ENCODE results near the gene HTRA1.

HTRA1 gene

DNA sequence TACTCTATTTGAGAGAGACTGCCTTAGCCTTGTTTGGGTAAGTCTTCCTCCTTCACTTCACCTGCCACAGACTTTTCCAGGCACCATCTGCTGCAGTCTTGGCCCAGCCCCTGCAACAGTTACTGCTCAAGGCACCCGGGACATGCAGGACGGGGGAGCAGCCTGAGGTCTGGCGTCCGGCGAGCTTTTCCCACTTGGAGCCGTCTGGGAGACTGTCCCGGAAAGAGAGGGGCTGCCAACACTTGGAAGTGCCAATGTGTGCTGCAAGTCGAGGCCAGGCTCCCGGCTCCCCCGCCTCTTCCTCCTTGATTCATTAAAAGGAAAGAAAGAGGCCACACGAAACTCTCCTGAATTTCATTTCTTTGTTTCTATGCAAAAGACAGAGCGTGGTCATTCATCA lies 13.7 kb downstream of the HTRA1 start:
- no peak for DNase-seq

DNA sequence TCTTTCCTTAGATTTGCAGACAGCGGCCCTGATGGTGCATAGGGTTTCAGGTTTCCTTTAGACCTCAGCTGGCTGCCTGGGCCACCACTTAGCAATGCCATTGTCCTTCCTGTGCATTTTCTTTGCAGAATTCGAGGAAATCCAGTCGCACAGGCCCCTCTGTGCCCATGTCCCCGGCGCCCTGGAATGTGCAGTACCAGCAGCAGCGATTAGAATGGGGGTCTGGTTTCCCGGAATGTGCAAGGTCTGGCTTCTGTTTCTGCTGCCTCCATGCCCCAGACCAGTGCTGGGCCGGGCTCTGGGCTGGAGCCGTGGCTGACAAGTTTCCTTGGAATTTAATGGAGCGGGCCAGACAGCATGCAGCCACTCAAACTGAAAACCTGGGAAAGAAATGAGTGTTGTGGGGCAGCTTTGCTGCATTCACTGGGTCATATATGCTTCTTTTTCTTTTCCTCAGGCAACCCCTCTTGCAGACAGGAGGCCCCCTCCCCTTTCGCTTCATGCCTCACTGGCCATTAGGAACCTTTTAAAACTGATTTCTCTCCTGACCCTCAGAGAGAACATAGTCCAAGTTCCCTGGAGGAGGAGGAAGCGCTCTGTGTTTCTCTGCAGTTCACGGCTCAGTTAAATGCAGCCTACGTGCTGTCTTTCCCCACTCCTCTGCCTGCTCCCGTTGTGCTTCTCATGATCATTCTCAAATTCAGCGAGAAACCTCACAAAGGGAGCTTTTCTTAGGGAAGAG lies 14.4 kb downstream of the HTRA1 start:
- DNase-seq = no peak

DNA sequence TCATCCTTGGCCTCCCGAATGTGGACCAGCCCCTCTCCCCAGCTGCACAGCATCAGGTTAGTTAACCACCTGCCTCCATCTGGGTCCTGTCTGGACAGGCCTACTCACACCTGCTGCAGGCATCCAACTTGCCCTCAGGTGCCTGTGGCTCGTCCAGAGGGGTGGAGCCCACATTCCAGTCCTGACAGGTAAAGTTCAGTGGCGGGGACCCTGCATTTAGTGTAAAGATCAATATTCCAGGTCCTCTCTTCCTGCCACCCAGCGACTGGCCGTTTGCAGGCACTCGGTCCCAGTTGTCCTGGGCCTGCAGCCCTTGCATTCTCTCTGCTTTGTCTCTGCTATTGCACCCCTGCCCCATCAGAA lies 15.0 kb downstream of the HTRA1 start:
- no peak for DNase-seq

DNA sequence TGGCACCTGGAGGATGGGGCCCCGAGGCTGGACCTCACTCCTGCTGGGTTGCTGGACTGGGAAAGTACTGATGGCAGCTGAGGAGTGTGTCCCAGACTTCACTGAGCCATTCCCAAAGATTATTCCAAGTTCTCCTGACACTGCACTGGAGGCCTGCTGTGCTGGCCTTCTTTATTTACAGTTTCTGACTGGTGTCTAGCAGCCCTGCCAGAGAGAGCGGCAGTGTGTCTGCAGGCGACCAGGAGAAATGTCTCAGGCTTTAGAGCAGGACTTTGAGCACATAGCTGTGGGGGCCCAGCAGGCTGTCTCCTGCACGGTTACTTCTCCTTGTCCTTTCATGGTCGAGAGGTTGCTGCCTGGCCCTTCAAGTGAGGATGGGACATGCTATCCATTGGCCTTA lies 16.1 kb downstream of the HTRA1 start:
- no peak for DNase-seq

DNA sequence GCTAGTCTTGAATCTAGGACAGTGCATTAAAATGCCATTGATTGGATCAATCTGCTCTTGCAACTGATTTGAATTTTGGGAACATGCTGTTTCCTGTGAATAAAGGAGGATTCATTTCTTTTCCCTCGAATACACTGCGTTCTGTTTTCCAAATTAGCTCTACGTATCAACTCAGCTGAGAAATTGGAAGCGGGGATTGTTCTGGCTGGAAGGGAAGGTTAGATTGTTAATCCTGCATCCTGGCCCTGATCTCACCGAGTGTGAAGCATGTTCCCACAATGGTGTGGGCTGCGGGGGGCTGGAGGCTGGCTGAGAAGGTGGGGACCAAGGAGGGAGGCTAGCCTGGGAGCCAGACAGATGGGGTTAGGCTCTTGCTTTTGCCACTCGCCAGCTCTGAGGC lies 17.6 kb downstream of the HTRA1 start:
- DNase-seq = no peak

DNA sequence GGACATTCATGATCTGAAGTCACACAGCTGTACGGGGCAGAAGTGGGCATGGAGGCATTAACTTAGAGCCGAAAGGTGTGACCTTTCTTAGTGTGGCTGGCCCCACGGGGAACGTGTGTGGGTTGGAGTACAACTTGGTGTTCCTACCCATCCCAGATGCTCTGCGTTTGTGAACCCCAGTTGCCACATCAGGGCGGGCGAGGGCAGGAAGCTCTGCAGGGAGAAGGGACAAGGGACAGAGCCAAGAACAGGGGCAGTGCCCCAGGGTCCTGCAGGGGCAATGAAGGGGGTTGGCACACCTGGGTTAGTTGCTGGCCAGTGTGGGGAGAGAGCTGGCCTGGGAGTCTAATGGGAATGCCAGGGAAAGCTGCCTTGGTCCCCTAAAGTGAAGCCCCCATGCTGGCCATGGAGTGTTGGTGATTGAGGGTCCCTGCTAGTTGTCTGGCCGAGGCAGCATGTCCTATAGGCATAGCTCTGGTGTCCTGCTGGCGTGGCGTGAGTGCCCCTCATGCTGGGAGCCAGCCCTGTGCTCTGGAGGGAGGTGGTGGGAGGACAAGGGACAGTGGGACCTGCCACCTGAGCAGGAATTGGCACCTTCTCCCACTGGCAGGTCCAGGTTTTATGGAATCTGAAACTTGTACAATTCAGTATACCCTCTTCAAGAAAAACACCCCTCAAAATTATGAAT lies 18.9 kb downstream of the HTRA1 start:
- DNase-seq = no peak

DNA sequence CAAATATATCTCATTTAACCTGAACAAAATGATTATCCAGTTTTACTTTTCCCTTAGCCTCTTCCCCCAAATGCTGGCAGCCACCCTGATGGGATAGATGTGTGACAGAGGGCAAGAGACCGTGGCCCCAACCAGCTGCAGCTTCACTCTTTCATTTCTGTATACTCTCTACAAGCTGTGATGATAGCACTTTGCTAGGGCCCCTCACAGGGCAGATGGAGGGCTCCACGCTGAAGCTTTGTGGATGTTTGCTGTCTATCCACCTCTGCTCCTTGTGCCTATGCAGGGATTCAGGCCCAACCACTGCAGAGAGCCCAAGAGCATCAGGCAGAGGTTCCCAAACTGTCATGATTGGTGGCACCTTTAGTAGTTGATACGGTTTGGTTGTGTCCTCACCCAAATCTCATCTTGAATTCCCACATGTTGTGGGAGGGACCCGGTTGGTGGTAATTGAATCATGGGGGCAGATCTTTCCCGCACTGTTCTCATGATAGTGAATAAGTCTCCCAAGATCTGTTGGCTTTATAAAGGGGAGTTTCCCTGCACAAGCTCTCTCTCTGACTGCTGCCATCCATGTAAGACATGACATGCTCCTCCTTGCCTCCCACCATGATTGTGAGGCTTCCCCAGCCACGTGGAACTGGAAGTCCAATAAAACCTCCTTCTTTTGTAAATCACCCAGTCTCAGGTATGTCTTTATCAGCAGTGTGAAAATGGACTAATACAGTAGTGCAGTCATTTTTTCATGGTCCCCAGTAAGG lies 20.1 kb downstream of the HTRA1 start:
- DNase-seq = no peak

DNA sequence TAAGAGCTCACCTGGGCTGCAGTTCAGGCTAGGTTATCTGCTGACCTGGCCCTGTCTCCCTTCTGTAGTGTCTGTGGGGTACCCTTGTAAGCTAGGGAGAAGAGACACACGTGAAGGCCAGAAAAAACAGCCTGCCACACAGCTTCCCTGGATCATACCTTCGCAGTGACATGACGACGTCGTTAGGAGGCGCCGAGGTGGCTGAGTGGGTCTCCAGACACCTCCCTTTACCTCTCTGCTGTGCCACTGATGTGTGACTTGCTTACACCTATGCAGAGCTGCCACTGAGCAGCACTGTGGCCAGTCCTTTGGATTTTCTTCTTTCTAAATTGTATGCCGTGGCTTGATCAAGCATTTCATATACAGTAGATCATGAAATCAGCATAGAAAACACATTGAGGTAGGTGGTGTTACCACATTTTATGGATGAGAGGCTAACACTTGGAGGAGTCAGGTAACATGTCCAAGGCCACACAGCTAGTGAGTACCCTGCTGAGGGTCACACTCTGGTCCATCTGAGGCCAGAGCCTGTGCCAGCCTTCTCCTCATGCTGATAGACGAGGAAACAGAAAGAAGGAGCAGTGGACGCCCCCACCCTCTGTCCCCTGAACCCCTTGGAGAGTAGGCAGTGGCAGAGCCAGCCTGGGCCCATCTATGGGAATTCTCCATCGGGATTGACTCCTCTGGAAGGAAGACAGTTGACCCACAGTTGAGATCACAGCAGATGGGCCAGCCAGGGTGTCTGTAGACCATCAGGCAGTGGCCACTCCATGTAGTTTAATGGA lies 23.1 kb downstream of the HTRA1 start:
- no peak for DNase-seq

DNA sequence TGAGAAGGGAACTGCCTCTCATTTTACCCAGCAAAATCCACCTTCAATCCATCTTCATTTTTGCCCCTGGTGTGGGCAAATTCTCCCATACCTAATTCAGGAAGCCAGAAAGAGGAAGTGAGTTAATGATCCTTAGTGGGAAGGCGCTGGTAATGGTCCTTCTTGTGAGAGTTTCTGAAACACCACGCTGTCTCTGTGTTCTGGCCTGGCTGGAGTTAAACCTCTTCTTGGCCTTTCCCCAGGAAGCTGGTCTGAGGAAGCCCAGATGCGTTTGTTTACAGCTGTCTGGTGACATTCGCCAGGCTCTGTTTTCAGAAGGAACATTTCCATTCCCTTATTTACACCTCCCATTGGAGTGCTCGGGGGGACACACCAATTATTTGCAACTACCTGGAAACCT lies 24.3 kb downstream of the HTRA1 start:
- DNase-seq = no peak

DNA sequence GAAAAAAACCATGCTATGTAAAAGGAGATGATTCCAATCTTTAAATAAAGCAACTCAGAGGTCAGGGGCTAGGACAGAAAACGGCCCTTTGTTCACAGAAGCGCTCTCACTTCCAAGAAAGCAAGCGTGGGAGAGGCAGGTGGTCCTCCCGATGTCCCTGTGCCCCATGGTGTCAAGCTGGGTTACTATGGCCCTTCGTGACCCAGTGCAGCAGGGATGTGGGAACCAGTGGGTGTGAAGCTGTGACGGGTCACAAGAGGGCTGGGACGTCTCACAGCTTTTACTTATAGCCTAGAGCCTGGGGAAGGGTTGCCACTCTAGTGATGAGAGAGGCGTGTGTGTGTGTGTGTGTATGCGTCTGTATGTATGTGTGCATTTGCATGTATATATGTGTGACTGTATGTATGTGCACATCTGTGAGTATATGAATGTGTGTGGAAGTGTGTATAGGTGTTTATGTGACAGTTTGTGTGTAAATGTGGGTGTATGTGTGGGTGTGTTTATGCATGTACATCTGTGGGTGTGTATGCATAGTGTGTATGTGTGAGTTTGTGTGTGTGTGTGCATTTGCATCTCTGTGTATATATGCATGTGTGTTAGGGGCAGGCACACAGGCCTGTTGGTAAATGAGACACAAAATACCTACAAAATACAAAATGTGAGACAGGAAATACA lies 25.2 kb downstream of the HTRA1 start:
- no peak for DNase-seq

DNA sequence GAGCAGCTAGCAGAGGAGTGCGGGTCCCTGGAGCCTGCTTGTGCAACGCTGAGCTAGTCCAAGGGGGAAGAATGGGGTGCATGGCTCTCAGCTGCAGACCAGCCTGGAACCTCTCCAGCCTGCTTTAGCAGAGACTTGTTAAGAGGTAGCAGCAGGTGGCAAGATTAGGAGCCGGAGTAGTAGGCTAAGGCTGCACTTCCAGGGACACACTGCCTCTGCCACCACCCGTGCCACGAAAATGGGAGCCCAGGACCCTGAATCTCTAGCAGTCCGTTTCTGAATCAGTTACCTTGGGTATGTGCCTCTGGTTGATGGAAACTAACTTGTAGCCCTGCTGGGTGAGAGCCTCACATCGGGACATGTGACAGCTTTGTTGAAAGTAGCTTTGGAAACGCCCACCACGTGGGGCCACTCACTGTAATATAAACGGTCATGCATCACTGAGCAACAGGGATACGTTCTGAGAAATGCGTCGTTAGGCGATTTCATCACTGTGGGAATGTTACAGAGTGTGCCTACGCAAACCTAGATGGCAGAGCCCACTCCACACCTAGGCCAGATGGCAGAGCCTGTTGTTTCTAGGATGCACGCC lies 25.9 kb downstream of the HTRA1 start:
- no peak for DNase-seq

DNA sequence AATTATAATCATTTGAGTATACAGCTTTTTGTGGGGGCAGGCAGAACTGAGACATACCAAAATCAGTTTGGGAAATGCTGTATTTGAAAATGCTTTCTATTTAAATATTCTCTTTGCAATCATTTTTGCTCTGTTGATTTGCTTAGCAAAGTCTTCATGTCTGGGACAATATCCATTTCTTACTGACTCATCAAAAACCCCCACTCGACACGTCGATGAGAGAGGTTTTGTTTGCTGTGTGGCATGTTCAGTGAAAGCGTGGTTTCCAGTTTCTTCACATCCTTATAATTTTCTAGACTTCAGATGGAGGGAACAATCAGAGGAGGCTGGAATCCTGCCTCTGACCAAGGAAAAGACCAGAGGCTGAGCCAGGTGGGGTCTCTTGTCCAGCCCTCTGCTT lies 28.9 kb downstream of the HTRA1 start:
- DNase-seq = no peak

DNA sequence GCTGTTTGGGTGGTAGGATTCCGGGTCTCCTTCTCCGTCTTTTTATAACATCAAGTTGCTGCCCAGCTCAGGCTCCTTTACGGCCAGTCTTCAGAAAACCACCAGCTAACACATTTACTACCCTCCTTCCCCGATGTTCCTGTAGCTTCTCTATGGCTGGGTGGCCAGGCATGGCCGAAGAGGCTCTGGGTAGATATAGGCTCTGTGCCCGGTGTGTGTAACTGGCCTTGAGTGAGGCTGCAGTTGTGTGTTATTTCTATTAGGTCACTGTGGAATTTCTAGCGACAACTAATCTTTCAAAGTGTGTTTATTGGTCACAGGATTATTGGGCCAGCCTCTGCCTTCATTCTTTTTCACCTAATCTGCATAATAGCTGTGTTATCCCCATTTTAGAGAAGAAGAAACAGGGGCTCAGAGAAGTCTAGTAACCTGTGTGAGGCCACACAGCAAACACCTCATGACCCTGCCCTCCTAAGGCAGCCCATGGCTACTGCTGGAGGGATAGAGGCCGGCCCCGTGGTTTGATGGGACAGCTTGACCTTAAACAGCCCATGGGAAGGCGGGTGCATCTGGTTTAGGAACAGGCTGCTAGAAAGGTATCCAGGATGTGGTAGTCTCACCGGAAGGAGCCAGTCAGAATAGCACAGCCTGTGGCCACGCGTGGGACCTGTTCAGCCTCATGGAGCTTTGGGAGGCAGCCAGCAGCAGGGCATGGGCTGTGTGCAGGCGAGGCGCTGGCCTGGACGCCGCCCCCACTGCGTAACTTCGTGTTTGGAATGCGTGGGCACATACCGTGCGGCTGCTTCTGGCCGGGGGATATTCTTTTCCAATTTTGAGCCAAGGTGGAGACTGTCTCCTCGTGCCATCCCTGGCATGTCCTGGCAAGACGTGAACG lies 29.7 kb downstream of the HTRA1 start:
- no peak for DNase-seq

DNA sequence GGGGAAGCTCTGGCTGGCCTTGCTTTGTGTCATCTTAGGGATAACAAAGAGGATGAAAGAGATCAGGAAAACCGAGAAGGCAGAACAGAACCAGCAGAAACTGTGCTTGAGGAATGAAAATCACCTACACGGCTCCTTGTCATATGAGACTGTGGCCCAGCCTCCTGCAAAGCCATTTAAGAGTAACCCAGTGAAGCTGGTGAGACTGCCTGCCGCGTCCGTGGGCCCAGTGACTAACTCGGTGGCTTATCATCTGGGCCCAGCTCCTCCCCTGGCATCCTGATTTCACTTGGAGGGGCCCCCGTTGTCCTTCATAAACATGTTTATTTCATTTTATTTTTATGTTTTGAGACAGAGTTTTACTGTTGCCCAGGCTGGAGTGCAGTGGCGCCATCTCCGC lies 30.7 kb downstream of the HTRA1 start:
- no peak for DNase-seq

DNA sequence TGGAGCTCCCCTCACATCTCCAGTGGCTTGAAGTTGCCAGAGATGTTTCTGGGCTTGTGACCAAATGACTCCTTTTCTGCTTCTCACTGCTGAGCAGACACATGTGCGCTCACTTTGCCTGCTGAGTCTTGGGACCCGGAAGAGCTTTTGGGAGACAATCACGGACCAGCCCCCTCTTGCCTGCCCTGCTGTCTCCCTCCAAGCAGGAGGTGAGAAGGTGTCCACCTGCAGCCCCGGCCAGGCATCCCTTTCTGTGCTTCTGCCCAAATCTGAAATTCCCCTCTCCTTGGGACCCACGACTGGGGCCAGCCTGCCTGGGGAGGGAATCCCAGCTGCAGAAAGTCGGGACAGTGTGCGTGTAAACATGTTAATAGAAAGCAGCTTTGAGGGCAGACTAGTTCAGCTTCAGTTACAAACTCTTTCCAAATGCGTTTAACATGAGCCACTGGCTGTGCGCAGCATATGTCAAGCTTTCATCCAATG lies 31.7 kb downstream of the HTRA1 start:
- no peak for DNase-seq

DNA sequence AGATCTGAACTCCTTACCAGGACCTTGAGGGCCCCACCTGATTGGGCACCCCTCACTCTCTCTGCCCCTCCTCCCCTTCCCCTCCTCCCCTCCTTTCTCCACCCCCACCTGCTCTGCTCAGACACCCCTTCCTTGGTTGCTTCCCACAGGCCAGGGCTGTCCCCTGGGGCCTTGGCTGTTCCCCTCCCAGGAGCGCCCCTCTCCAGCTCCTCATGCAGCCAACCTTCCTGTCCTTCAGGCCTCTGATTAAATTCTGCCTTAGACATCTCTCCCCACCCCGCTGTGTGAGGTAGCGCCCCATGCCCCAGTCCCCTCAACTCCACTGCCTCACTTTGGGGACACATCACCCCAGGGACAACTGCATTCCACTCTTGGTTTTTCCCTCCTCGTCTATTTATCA lies 32.4 kb downstream of the HTRA1 start:
- no peak for DNase-seq

DNA sequence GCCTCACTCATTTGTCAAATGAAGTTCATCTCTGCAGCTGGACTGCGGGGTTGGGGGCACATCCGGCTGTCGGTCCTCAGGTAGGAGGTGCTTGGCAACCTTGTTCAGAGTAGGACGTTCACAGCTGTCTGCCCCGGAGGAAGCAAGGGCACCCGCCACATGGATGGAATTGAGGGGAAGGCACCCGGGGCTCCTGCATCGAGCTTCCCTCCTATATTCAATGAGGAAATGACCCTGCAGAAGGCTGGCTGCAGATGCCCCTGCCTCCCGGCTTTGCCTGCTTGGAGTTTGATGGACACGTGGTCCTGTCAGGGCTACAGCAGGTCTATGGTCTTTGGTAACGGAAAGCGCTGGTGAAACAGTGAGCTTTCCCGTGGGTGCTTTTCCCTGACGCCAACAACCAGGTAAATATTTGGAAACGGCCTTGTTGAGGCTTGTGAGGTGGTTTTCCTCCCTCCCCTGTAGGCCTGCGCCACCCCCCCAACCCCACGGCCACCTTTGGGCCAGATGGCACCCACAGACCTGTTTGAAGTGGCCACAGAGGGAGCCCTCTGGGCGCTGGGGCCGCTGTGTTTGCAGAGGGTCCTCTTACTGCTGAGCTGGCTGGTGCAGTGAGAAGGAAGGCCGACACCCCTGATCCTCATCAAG lies 32.9 kb downstream of the HTRA1 start:
- DNase-seq = no peak

DNA sequence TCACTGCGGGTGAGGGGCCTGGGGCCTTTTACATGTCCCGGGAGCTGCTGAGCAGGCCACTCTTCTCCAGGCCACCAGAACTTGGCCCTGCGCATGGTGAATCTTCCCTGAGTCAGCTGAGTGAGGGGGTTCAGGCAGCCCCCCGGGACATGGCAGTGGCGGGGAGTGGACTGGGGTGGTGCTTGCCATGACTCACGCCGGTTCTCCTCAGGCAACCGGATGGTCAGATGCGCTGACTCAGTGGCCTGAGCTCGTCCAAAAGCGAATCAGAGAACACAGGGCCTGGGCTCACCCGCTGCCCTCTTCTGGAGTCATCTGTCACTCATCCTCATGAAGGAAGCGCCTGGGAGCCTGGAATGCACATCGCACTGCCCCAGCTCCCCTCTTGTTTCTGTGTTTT lies 33.5 kb downstream of the HTRA1 start:
- no peak for DNase-seq

DNA sequence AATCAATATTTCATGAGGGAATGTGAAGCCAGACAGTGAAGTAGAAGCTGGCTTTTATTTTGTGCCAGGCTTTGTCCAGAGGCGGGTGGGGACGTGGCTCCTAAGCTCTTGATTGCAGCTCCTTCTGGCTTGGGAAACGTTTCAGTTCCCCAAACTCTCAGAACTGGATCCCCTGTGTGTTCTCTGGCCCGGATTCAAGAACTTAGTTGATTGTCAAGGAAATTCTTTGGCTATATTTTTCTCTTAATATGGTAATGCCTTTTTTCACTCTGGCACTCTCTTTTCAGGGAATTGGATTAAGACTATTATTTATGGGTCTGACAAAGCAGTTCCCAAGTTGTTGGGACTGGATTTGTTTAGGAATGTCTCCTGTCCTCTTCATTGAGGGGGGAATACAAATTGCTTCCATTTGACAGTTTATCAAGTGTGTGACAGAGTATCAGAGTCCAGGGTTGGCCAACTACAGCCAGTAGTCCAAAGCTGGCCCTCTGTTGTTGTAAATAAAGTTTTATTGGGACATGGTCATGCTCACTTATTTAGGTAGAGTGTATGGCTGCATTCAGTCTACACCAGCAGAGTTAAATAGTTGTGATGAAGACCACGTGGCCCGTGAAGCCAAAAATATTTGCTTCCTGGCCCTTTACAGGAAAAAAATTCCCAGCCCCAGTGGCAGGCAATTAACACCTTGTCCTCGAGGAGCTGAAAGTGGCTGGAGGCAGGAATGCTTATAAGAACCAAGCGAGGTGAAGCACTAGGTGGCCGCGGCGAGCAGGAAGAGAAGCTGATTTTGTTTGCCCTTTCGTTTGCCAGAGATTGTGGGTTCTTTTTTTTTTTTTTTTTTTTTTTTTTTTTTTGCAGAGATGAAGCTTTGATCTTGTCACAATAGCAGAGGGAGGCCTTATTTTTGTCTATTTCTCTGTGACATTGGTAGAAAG lies 34.3 kb downstream of the HTRA1 start:
- DNase-seq = no peak
